Stomach (tissue), 4 donors: Measurements from ENCODE around the gene ISG20L2.

Source experiments
- CTCF ChIP-seq, 7 experiments: fragments of 450-650 bp in 4 of 7; fragments of 200-600 bp in 3 of 7; sonication (generic) in 3 of 7; IDR thresholded peaks; one replicate each; pipeline ENCODE4 v1.5.1; 2016 to 2019; ENCODE audit warnings: antibody characterized with exemption in 7 of 7, control low read depth in 2 of 7, mild to moderate bottlenecking in 1 of 7
- POLR2A ChIP-seq, 4 donors: fragments of 450-650 bp; IDR thresholded peaks; one replicate each; pipeline ENCODE4 v1.6.1; 2016; ENCODE audit warnings: antibody characterized with exemption in 4 of 4, control low read depth in 2 of 4, mild to moderate bottlenecking in 1 of 4, moderate library complexity in 1 of 4
- POLR2AphosphoS5 ChIP-seq, 3 donors: sonication (generic); formaldehyde crosslinking; IDR thresholded peaks; one replicate each; pipeline ENCODE4 v1.6.1; 2016; ENCODE audit warnings: antibody characterized with exemption in 3 of 3

DNA sequence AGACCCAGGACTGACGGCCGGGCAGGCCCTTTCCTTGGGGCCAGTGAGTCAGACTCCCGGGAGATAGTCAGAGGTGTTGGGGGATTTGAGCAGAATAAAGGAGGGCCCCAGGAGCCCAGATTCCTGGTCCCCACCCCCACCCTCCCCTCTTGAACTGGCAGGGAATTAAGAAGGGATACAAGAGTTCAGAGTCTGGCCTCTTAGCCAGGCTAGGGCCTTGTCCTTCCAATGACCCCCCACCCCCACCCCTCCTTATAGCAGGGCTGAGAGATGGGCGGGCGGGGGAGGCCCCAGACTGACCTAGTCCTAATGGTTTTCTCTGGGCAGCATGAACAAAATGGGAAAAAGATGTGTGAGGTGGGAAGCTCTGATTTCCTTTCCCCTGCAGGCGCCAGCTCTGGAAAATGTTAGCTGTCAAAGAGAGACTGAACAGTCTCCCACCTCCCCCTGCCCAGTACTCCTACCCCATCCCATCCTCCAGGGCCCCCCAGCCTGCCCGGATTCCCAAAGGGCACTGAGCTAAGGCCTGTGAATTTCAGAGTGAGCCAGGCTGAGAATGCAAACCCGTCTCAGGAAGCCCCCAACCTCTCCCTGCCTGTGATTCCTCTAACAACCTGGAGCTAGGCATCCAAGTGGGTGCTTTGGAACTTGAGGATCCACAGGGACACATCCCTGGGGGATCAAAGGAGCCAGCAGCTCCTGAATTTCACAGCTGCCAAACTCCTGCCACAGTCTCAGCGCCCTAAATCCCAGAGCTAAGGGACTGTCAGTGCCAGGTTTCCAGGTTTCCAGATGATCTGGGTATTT is 17.4 kb downstream of the ISG20L2 start:
- TF ChIP-seq POLR2A (IDR thresholded peaks at IDR 0.05): no peak
- no peak for TF ChIP-seq POLR2AphosphoS5 (IDR thresholded peaks at IDR 0.05)
- TF ChIP-seq CTCF (IDR thresholded peaks at IDR 0.05): no peak
